IMR-90 (cell line): ENCODE results near the gene SLC47A2. TPM values are rescaled to one million over a fixed set of nuclear protein-coding genes. Genes with fewer than 3 reads are reported as not detected.

Experiments used
- ATAC-seq: fragments of 200-7000 bp; cut with Tn5 transposase; 2 replicates; pipeline ENCODE4 v1.9.1; 2020; ENCODE audit warnings: low read depth, mild to moderate bottlenecking, moderate library complexity
- BruUV-seq: library from RNA; stranded (reverse); fragments of 400-500 nt; replicated peaks from 2 replicates; lab custom pipeline; 2021; lab: Mats Ljungman, UMichigan
- CTCF ChIA-PET: fragments of 300-600 bp; formaldehyde crosslinking; extraction: SDS; loops from one replicate; lab custom pipeline; 2021; ENCODE audit warnings: antibody characterized with exemption; lab: Yijun Ruan, JAX
- POLR2A ChIA-PET: fragments of 300-600 bp; sonication (Branson Sonifier 250); formaldehyde crosslinking; loops from one replicate; lab custom pipeline; 2022; ENCODE audit warnings: antibody characterized with exemption; ENCODE audit not compliant: unreplicated experiment; lab: Charles Lee
- DNase-seq: peaks from one replicate; pipeline ENCODE4 v3.0.0; 2013
- H2AFZ ChIP-seq: replicated peaks from 2 replicates; pipeline ENCODE3; 2013; ENCODE audit warnings: low read length, mild to moderate bottlenecking; ENCODE audit not compliant: poor library complexity
- H2AK5ac ChIP-seq: 2 replicates; pipeline ENCODE4 v1.6.1; 2013; ENCODE audit warnings: low read depth, low read length, inconsistent platforms
- H2AK9ac ChIP-seq: replicated peaks from 2 replicates; pipeline ENCODE3; 2013; ENCODE audit warnings: mild to moderate bottlenecking, low read depth, low read length, moderate library complexity; ENCODE audit not compliant: poor library complexity
- H2BK120ac ChIP-seq: 2 replicates; pipeline ENCODE4 v1.6.1; 2013; ENCODE audit warnings: low read depth, low read length, inconsistent platforms
- H2BK15ac ChIP-seq: 3 replicates; pipeline ENCODE4 v1.6.1; 2013; ENCODE audit warnings: low read depth, low read length, inconsistent platforms
- H2BK20ac ChIP-seq: 2 replicates; pipeline ENCODE4 v1.6.1; 2013; ENCODE audit warnings: low read depth, mild to moderate bottlenecking, inconsistent platforms, low read length, moderate library complexity
- H2BK5ac ChIP-seq: 2 replicates; pipeline ENCODE4 v1.6.1; 2013; ENCODE audit warnings: mild to moderate bottlenecking, low read depth, low read length, inconsistent platforms; ENCODE audit not compliant: poor library complexity, severe bottlenecking
- H3K14ac ChIP-seq: replicated peaks from 2 replicates; pipeline ENCODE4 v1.6.1; 2013; ENCODE audit warnings: low read depth, low read length, inconsistent platforms
- H3K18ac ChIP-seq: 2 replicates; pipeline ENCODE4 v1.6.1; 2013; ENCODE audit warnings: low read depth, low read length, control low read depth
- H3K23ac ChIP-seq: 2 replicates; pipeline ENCODE4 v1.6.1; 2013; ENCODE audit warnings: low read depth, low read length, inconsistent platforms
- H3K27ac ChIP-seq: 2 replicates; pipeline ENCODE4 v1.5.1; 2013; ENCODE audit warnings: mild to moderate bottlenecking, control low read depth, low read length; ENCODE audit not compliant: insufficient read depth
- H3K27me3 ChIP-seq: 2 replicates; pipeline ENCODE4 v1.6.1; 2013; ENCODE audit warnings: low read length; ENCODE audit not compliant: control insufficient read depth, insufficient read depth
- H3K36me3 ChIP-seq: 2 replicates; pipeline ENCODE4 v1.6.1; 2013; ENCODE audit warnings: low read length, mixed read lengths; ENCODE audit not compliant: control insufficient read depth, insufficient read depth
- H3K4ac ChIP-seq: 2 replicates; pipeline ENCODE4 v1.6.1; 2013; ENCODE audit warnings: low read depth, low read length, inconsistent platforms
- H3K4me1 ChIP-seq: 2 replicates; pipeline ENCODE4 v1.6.1; 2013; ENCODE audit warnings: low read length, mixed read lengths; ENCODE audit not compliant: control insufficient read depth, insufficient read depth
- H3K4me2 ChIP-seq: 2 replicates; pipeline ENCODE4 v1.6.1; 2013; ENCODE audit warnings: low read depth, mild to moderate bottlenecking, control low read depth, low read length, moderate library complexity
- H3K4me3 ChIP-seq: 2 replicates; pipeline ENCODE4 v1.5.1; 2013; ENCODE audit warnings: low read depth, mild to moderate bottlenecking, control low read depth, low read length, moderate library complexity; ENCODE audit not compliant: insufficient read depth
- H3K56ac ChIP-seq: 2 replicates; pipeline ENCODE4 v1.6.1; 2013; ENCODE audit warnings: low read length, inconsistent platforms; ENCODE audit not compliant: insufficient read depth; ENCODE audit errors: extremely low read depth
- H3K79me1 ChIP-seq, 2 experiments: 2 replicates each; pipeline ENCODE4 v1.6.1; 2013; ENCODE audit warnings: low read length in 2 of 2, inconsistent platforms in 1 of 2, low read depth in 1 of 2
- H3K9ac ChIP-seq: 2 replicates; pipeline ENCODE4 v1.6.1; 2013; ENCODE audit warnings: low read depth, low read length, control low read depth
- H3K9me1 ChIP-seq: 2 replicates; pipeline ENCODE4 v1.6.1; 2013; ENCODE audit warnings: low read length, inconsistent platforms; ENCODE audit not compliant: insufficient read depth
- H3K9me3 ChIP-seq: 2 replicates; pipeline ENCODE4 v1.6.1; 2013; ENCODE audit warnings: low read length; ENCODE audit not compliant: control insufficient read depth, insufficient read depth
- H4K20me1 ChIP-seq: 2 replicates; pipeline ENCODE4 v1.6.1; 2013; ENCODE audit warnings: low read length, inconsistent platforms; ENCODE audit not compliant: insufficient read depth
- H4K5ac ChIP-seq: 2 replicates; pipeline ENCODE4 v1.6.1; 2013; ENCODE audit warnings: mild to moderate bottlenecking, low read depth, low read length, control low read depth
- H4K8ac ChIP-seq, 2 experiments: 2 replicates each; pipeline ENCODE4 v1.6.1; 2013; ENCODE audit warnings: low read depth in 2 of 2, low read length in 2 of 2, control low read depth in 1 of 2, inconsistent platforms in 1 of 2
- H4K91ac ChIP-seq: 2 replicates; pipeline ENCODE4 v1.6.1; 2013; ENCODE audit warnings: low read depth, low read length, inconsistent platforms; ENCODE audit not compliant: insufficient read depth
- BHLHE40 ChIP-seq: fragments of 150-350 bp; IDR thresholded peaks from 2 replicates; pipeline ENCODE4 v1.6.1; 2016; ENCODE audit warnings: mild to moderate bottlenecking, low read depth, low read length
- CEBPB ChIP-seq: IDR thresholded peaks from 2 replicates; pipeline ENCODE4 v1.6.1; 2012; ENCODE audit warnings: low read depth, low read length, improper control_type of control experiment
- CHD1 ChIP-seq: IDR thresholded peaks from 2 replicates; pipeline ENCODE4 v1.6.1; 2012; ENCODE audit warnings: low read depth, low read length, improper control_type of control experiment
- FOS ChIP-seq: fragments of 150-350 bp; IDR thresholded peaks from 2 replicates; pipeline ENCODE4 v1.6.1; 2016; ENCODE audit warnings: low read depth, low read length
- MAFK ChIP-seq: IDR thresholded peaks from 2 replicates; pipeline ENCODE4 v1.6.1; 2012; ENCODE audit warnings: low read depth, low read length, improper control_type of control experiment
- NFE2L2 ChIP-seq: fragments of 150-350 bp; IDR thresholded peaks from 2 replicates; pipeline ENCODE4 v1.6.1; 2016; ENCODE audit warnings: low read depth, mild to moderate bottlenecking, low read length
- POLR2A ChIP-seq: IDR thresholded peaks from 2 replicates; pipeline ENCODE4 v1.6.1; 2012; ENCODE audit warnings: mild to moderate bottlenecking, low read depth, low read length
- RFX5 ChIP-seq: IDR thresholded peaks from 2 replicates; pipeline ENCODE4 v1.8.0; 2012; ENCODE audit warnings: low read depth, mild to moderate bottlenecking, low read length, moderate library complexity
- USF2 ChIP-seq: fragments of 150-350 bp; IDR thresholded peaks from 2 replicates; pipeline ENCODE4 v1.6.1; 2017; ENCODE audit warnings: mild to moderate bottlenecking, antibody characterized with exemption, low read length, low read depth
- WGBS, 2 experiments: methylation state at CpG; one replicate each; pipeline versions ENCODE4 v1.1.5 to v1.1.7; 2013; ENCODE audit warnings: missing lambda C conversion rate in 2 of 2; ENCODE audit not compliant: insufficient read length in 1 of 2; ENCODE audit errors: extremely low coverage in 2 of 2; 5-methylcytosine and 5-hydroxymethylcytosine counted together
- dilution Hi-C: fragments of 300-500 bp; cut with HindIII; formaldehyde crosslinking; loops from one replicate; pipeline ENCODE4 v1.14.3; 2018; ENCODE audit warnings: low sequenced_read_pairs; ENCODE audit not compliant: unreplicated experiment
- in situ Hi-C: fragments of 300-500 bp; cut with MboI; formaldehyde crosslinking; loops from 3 replicates; pipeline ENCODE4 v1.14.3; 2019; ENCODE audit warnings: low sequenced_read_pairs, inconsistent platforms, mixed read lengths
- intact Hi-C: fragments of 100-400 bp; cut with micrococcal nuclease; formaldehyde crosslinking; loops from 2 replicates; pipeline ENCODE4 v1.10.0; 2022
- polyA plus RNA-seq, 3 experiments: library from polyadenylated mRNA; depleted of rRNA; stranded (reverse); fragments of >200 nt; gene quantifications; 2 replicates each; pipeline ENCODE4 v1.2.3, GENCODE V29; 2012; ENCODE audit warnings: low replicate concordance in 1 of 3
- total RNA-seq: library from RNA; depleted of rRNA; stranded (reverse); fragments of >200 nt; gene quantifications from 2 replicates; pipeline ENCODE4 v1.2.3, GENCODE V29; 2012
- TF ChIP-seq, protein P1 (sequence below): conservative IDR thresholded peaks from 2 replicates; pipeline ENCODE4 v1.5.1; 2012; ENCODE audit warnings: mild to moderate bottlenecking, low read depth, low read length, improper control_type of control experiment

SLC47A2 gene
- total and polyA plus RNA-seq, 2 of the 4 experiments (the other 2 are of a cell fraction) = not detected

- Histone ChIP-seq H3K4me1 (peaks cover 11% of the 10 kb centered on the region; the same call in 1 of the 2 replicates), H3K14ac (no peak overlapping the region), H4K20me1 (no peaks in the 10 kb centered on the region), H3K4ac (no peak overlapping the region), H3K4me2 (no peak overlapping the region), H3K36me3 (no peaks in the 10 kb centered on the region), H3K56ac (no peak overlapping the region), H3K18ac (no peak overlapping the region), H4K91ac (no peak overlapping the region), H2AK5ac (no peak overlapping the region), H3K27me3 (peaks cover 16% of the 10 kb centered on the region), H2BK15ac (no peak overlapping the region), H3K27ac (no peak overlapping the region), H3K79me1 (no peaks in the 10 kb centered on the region), H3K9me3 (peaks cover 2% of the 10 kb centered on the region; the same call in 1 of the 2 replicates), H2AFZ (no peak overlapping the region), H4K8ac (no peak overlapping the region), H3K4me3 (no peak overlapping the region), H3K9me1 (0 out of 2 replicates have a peak, but pooled peaks cover 4% of the 10 kb centered on the region), H4K5ac (no peak overlapping the region), H2BK5ac (no peak overlapping the region), H2BK120ac (no peak overlapping the region), H2AK9ac (no peak overlapping the region), H3K9ac (no peak overlapping the region), H2BK20ac (no peak overlapping the region), H3K23ac (no peak overlapping the region)
- ATAC-seq (no peak), DNase-seq (no peak)
- CTCF ChIA-PET = no interaction called here
- WGBS, 2 experiments = 87% methylated on average over 3 of the region's 6 CpGs; no CpG with 5 or more reads in 1 of the 2 experiments
- no TSS peak for BruUV-seq
- dilution Hi-C loops = no loop called here
- intact Hi-C loops = no loop called here
- POLR2A ChIA-PET = no interaction called here
- TF ChIP-seq CEBPB (no peak), BHLHE40 (no peak), USF2 (no peak), NFE2L2 (no peak), POLR2A (no peak), RFX5 (no peak), FOS (no peak), MAFK (no peak), CHD1 (no peak)
- TF ChIP-seq, protein P1, sequence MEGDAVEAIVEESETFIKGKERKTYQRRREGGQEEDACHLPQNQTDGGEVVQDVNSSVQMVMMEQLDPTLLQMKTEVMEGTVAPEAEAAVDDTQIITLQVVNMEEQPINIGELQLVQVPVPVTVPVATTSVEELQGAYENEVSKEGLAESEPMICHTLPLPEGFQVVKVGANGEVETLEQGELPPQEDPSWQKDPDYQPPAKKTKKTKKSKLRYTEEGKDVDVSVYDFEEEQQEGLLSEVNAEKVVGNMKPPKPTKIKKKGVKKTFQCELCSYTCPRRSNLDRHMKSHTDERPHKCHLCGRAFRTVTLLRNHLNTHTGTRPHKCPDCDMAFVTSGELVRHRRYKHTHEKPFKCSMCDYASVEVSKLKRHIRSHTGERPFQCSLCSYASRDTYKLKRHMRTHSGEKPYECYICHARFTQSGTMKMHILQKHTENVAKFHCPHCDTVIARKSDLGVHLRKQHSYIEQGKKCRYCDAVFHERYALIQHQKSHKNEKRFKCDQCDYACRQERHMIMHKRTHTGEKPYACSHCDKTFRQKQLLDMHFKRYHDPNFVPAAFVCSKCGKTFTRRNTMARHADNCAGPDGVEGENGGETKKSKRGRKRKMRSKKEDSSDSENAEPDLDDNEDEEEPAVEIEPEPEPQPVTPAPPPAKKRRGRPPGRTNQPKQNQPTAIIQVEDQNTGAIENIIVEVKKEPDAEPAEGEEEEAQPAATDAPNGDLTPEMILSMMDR = no peak
- in situ Hi-C loops = no loop called here
Measured at GRCh38 chr17:19729900-19730299, 13.5 kb upstream of the SLC47A2 start.
